ENCODE data around the gene CNFN.

DNA sequence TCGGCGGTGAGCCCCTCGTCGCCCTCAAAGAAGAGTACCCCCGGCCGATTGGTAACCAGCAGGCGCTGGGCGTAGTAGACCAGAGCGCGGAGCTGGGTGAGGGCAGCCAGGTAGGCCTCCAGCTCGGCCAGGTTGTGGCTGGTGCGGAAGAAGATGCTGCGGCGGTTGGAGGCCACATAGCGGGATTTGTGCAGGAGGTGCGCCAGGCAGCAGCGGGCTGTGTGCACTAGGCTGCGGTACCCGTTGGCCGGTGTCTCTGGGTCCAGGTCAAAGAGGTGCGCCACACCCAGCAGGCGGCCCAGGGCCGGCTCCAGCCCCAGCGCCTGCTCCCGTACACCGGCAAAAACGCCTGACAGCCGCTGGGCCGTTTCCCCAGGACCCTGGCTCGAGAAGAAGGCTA lies 20.3 kb upstream of the CNFN start:
- TF ChIP-seq EZH2phosphoT487 (IDR thresholded peaks at IDR 0.05; ENCODE audit: borderline replicate concordance, low read depth, low read length), result no peak
- TF ChIP-seq, protein P1, sequence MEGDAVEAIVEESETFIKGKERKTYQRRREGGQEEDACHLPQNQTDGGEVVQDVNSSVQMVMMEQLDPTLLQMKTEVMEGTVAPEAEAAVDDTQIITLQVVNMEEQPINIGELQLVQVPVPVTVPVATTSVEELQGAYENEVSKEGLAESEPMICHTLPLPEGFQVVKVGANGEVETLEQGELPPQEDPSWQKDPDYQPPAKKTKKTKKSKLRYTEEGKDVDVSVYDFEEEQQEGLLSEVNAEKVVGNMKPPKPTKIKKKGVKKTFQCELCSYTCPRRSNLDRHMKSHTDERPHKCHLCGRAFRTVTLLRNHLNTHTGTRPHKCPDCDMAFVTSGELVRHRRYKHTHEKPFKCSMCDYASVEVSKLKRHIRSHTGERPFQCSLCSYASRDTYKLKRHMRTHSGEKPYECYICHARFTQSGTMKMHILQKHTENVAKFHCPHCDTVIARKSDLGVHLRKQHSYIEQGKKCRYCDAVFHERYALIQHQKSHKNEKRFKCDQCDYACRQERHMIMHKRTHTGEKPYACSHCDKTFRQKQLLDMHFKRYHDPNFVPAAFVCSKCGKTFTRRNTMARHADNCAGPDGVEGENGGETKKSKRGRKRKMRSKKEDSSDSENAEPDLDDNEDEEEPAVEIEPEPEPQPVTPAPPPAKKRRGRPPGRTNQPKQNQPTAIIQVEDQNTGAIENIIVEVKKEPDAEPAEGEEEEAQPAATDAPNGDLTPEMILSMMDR (conservative IDR thresholded peaks at IDR 0.05; ENCODE audit: low read length), result no peak
